Measurements from ENCODE around the gene ARF1. TPM values are rescaled to one million over a fixed set of nuclear protein-coding genes. Genes with fewer than 3 reads are reported as not detected.

Gene ARF1
- total RNA-seq, 4 donors from 2014 or later, result 165 to 340 (median 203) TPM

- peaks cover 6 to 26% of the 10 kb centered on the region in 2 donors for H3K27me3 ChIP-seq
- no peaks in the 10 kb centered on the region for H3K9me3 ChIP-seq
- no peaks in the 10 kb centered on the region for H3K4me1 ChIP-seq
- no peak overlapping the region for H3K27ac ChIP-seq
- H3K36me3 ChIP-seq, result no peaks in the 10 kb centered on the region
- no peak for TF ChIP-seq POLR2A (IDR thresholded peaks at IDR 0.05)
- TF ChIP-seq, protein P1, sequence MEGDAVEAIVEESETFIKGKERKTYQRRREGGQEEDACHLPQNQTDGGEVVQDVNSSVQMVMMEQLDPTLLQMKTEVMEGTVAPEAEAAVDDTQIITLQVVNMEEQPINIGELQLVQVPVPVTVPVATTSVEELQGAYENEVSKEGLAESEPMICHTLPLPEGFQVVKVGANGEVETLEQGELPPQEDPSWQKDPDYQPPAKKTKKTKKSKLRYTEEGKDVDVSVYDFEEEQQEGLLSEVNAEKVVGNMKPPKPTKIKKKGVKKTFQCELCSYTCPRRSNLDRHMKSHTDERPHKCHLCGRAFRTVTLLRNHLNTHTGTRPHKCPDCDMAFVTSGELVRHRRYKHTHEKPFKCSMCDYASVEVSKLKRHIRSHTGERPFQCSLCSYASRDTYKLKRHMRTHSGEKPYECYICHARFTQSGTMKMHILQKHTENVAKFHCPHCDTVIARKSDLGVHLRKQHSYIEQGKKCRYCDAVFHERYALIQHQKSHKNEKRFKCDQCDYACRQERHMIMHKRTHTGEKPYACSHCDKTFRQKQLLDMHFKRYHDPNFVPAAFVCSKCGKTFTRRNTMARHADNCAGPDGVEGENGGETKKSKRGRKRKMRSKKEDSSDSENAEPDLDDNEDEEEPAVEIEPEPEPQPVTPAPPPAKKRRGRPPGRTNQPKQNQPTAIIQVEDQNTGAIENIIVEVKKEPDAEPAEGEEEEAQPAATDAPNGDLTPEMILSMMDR (IDR thresholded peaks at IDR 0.05), result no peak
- no peak for DNase-seq
- no peak overlapping the region for H3K4me3 ChIP-seq
- intact Hi-C loops (cut with DNase I; ENCODE audit: low total_unique reads), result no loop called here
Measured at GRCh38 chr1:228066416-228066815, 16.1 kb upstream of the ARF1 start.

- no peak for DNase-seq
- Histone ChIP-seq H3K4me3 (no peak overlapping the region), H3K4me1 (no peaks in the 10 kb centered on the region), H3K27ac (no peak overlapping the region), H3K36me3 (no peaks in the 10 kb centered on the region), H3K9me3 (no peaks in the 10 kb centered on the region), H3K27me3 (peaks cover 6 to 19% of the 10 kb centered on the region in 2 donors)
- TF ChIP-seq POLR2A (IDR thresholded peaks at IDR 0.05), result no peak
- TF ChIP-seq, protein P1 (IDR thresholded peaks at IDR 0.05), result no peak
- intact Hi-C loops (cut with DNase I; ENCODE audit: low total_unique reads), result no loop called here
Measured at GRCh38 chr1:228066891-228067654, 15.4 kb upstream of the ARF1 start.

- intact Hi-C loops (cut with DNase I; ENCODE audit: low total_unique reads), result no loop called here
- H3K4me3 ChIP-seq, result no peak overlapping the region
- H3K4me1 ChIP-seq, result no peaks in the 10 kb centered on the region
- H3K27ac ChIP-seq, result no peak overlapping the region
- TF ChIP-seq, protein P1 (IDR thresholded peaks at IDR 0.05), result no peak
- TF ChIP-seq POLR2A (IDR thresholded peaks at IDR 0.05), result no peak
- peaks cover 6 to 19% of the 10 kb centered on the region in 2 donors for H3K27me3 ChIP-seq
- no peaks in the 10 kb centered on the region for H3K9me3 ChIP-seq
- no peaks in the 10 kb centered on the region for H3K36me3 ChIP-seq
- no peak for DNase-seq
Measured at GRCh38 chr1:228068359-228068758, 14.1 kb upstream of the ARF1 start.

GRCh38 chr1:228070173-228070572 is 12.3 kb upstream of the ARF1 start:
- intact Hi-C loops (cut with DNase I; ENCODE audit: low total_unique reads), result loop anchor here (10.0 kb wide), 1 partner anchor 305 kb away; no protein-coding TSS in a partner anchor

DNA sequence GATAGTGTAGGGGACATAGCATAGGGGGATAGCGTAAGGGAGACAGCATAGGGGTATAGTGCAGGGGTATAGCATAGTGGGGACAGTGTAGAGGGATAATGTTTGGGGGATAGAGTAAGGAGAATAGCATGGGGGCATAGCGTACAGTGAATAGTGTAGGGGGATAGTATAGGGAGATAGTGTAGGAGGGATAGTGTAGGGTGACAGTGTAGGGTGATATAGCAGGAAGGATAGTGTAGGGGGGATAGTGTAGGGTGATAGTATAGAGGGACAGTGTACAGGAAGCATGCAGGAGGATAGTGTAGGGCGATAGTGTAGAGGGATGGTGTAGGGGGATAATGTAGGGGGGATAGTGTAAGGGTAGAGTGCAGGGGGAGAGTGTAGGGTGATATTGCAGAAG is 11.7 kb upstream of the ARF1 start:
- Histone ChIP-seq H3K4me3 (no peak overlapping the region), H3K36me3 (no peaks in the 10 kb centered on the region), H3K9me3 (no peaks in the 10 kb centered on the region), H3K27me3 (peaks cover 0 to 9% of the 10 kb centered on the region in 2 donors), H3K27ac (no peak overlapping the region), H3K4me1 (no peaks in the 10 kb centered on the region)
- intact Hi-C loops (cut with DNase I; ENCODE audit: low total_unique reads), result loop anchor here (10.0 kb wide), 1 partner anchor 306 kb away; no protein-coding TSS in a partner anchor
- DNase-seq, result no peak
- TF ChIP-seq, protein P1 (IDR thresholded peaks at IDR 0.05), result no peak
- no peak for TF ChIP-seq POLR2A (IDR thresholded peaks at IDR 0.05)

More at GRCh38 chr1:228070173-228070572, 12.3 kb upstream of the ARF1 start:
- Histone ChIP-seq H3K36me3 (no peaks in the 10 kb centered on the region), H3K9me3 (no peaks in the 10 kb centered on the region), H3K4me1 (no peaks in the 10 kb centered on the region), H3K4me3 (no peak overlapping the region), H3K27ac (no peak overlapping the region), H3K27me3 (peaks cover 0 to 9% of the 10 kb centered on the region in 2 donors)
- no peak for DNase-seq
- TF ChIP-seq, protein P1 (IDR thresholded peaks at IDR 0.05), result no peak
- TF ChIP-seq POLR2A (IDR thresholded peaks at IDR 0.05), result no peak
